Neutrophil (primary cell): ENCODE measurements around the gene ZNF585A.

Experiments
- H3K27ac ChIP-seq: fragments of 200-600 bp; sonication (generic); 2 replicates; pipeline ENCODE4 v1.5.1; 2016; ENCODE audit warnings: mild to moderate bottlenecking, moderate library complexity
- H3K27me3 ChIP-seq: fragments of 200-600 bp; sonication (generic); 2 replicates; pipeline ENCODE4 v1.6.0; 2016; ENCODE audit warnings: mild to moderate bottlenecking
- H3K36me3 ChIP-seq: fragments of 200-600 bp; sonication (generic); 2 replicates; pipeline ENCODE4 v1.5.1; 2017
- H3K4me1 ChIP-seq, 2 experiments: fragments of 200-600 bp in 1 of 2; sonication (generic) in 1 of 2; 1 replicate in 1 of 2; 2 replicates in 1 of 2; pipeline versions ENCODE4 v1.5.1 to v1.6.1; 2013 to 2016; ENCODE audit warnings: low read depth in 1 of 2, low read length in 1 of 2, mild to moderate bottlenecking in 1 of 2, moderate library complexity in 1 of 2; ENCODE audit not compliant: control insufficient read depth in 1 of 2, insufficient read depth in 1 of 2
- H3K4me3 ChIP-seq, 2 experiments: fragments of 200-600 bp in 1 of 2; sonication (generic) in 1 of 2; 1 replicate in 1 of 2; 2 replicates in 1 of 2; pipeline ENCODE4 v1.5.1; 2013 to 2016; ENCODE audit warnings: low read depth in 1 of 2, low read length in 1 of 2, mild to moderate bottlenecking in 1 of 2, moderate library complexity in 1 of 2
- H3K9me3 ChIP-seq: fragments of 200-600 bp; sonication (generic); 2 replicates; pipeline ENCODE4 v1.5.1; 2016
- CTCF ChIP-seq: fragments of 200-600 bp; sonication (generic); IDR thresholded peaks from 2 replicates; pipeline ENCODE4 v1.5.1; 2016; ENCODE audit warnings: antibody characterized with exemption

Gene ZNF585A

GRCh38 chr19:37172368-37173366 is at the start of gene ZNF585A:
Gene ZNF585A, minus strand, starts transcription at chr19:37172695. Its CDS starts 2,785 bp downstream, at chr19:37169910.
- H3K9me3 ChIP-seq: peaks cover 6% of the 10 kb centered on the region
- TF ChIP-seq CTCF: peak; percentile 43
- no peaks in the 10 kb centered on the region for H3K27me3 ChIP-seq
- peak within 1 kb of the TSS; percentile 75 to 96 for H3K4me3 ChIP-seq
- H3K27ac ChIP-seq: peak within 1 kb of the TSS; percentile 70
- H3K36me3 ChIP-seq: peaks cover 21% of the 10 kb centered on the region
- H3K4me1 ChIP-seq: peaks cover 0 to 10% of the 10 kb centered on the region in 2 experiments

- Histone ChIP-seq H3K27ac (no peak overlapping the region), H3K27me3 (no peaks in the 10 kb centered on the region), H3K4me3 (no peak overlapping the region), H3K36me3 (peaks cover 13% of the 10 kb centered on the region), H3K9me3 (peaks cover 5% of the 10 kb centered on the region), H3K4me1 (peaks cover 15 to 16% of the 10 kb centered on the region in 2 experiments)
- TF ChIP-seq CTCF: no peak
Observed at GRCh38 chr19:37221136-37221535, 48.6 kb upstream of the ZNF585A start.

GRCh38 chr19:37220383-37220782 is 47.9 kb upstream of the ZNF585A start:
- Histone ChIP-seq H3K4me3 (no peak overlapping the region), H3K4me1 (peaks cover 15 to 16% of the 10 kb centered on the region in 2 experiments), H3K27me3 (no peaks in the 10 kb centered on the region), H3K27ac (no peak overlapping the region), H3K9me3 (peaks cover 5% of the 10 kb centered on the region), H3K36me3 (peaks cover 7% of the 10 kb centered on the region)
- no peak for TF ChIP-seq CTCF

- no peak for TF ChIP-seq CTCF
- H3K9me3 ChIP-seq: peaks cover 5% of the 10 kb centered on the region
- no peaks in the 10 kb centered on the region for H3K27me3 ChIP-seq
- peak overlapping the region; percentile 79 for H3K27ac ChIP-seq
- H3K36me3 ChIP-seq: no peaks in the 10 kb centered on the region
- peaks cover 15 to 16% of the 10 kb centered on the region in 2 experiments for H3K4me1 ChIP-seq
- peak overlapping the region; percentile 79 to 93 for H3K4me3 ChIP-seq
Observed at GRCh38 chr19:37218592-37218935, 46.1 kb upstream of the ZNF585A start.

- no peak for TF ChIP-seq CTCF
- Histone ChIP-seq H3K4me3 (peak within 1 kb of the TSS; percentile 79 to 93), H3K27ac (peak within 1 kb of the TSS; percentile 79), H3K36me3 (no peaks in the 10 kb centered on the region), H3K4me1 (peaks cover 15 to 16% of the 10 kb centered on the region in 2 experiments), H3K9me3 (peaks cover 4% of the 10 kb centered on the region), H3K27me3 (no peaks in the 10 kb centered on the region)
Observed at GRCh38 chr19:37217775-37218591, 45.5 kb upstream of the ZNF585A start, which contains the start of gene ZNF383. Gene ZNF383, plus strand, starts transcription at chr19:37218214. Its CDS starts 12,240 bp downstream, at chr19:37230454.
